GM19324 (cell line): ENCODE measurements around the gene TFAP2A.
A peak's percentile ranks its signal among the peaks of the same experiment; 100 is the strongest.

ENCODE experiments used
- ATAC-seq: cut with Tn5 transposase; IDR thresholded peaks from one replicate; pipeline ENCODE4 v1.9.1; 2021; ENCODE audit warnings: mild to moderate bottlenecking, moderate library complexity; ENCODE audit not compliant: unreplicated experiment, low FRiP score

Gene TFAP2A

DNA sequence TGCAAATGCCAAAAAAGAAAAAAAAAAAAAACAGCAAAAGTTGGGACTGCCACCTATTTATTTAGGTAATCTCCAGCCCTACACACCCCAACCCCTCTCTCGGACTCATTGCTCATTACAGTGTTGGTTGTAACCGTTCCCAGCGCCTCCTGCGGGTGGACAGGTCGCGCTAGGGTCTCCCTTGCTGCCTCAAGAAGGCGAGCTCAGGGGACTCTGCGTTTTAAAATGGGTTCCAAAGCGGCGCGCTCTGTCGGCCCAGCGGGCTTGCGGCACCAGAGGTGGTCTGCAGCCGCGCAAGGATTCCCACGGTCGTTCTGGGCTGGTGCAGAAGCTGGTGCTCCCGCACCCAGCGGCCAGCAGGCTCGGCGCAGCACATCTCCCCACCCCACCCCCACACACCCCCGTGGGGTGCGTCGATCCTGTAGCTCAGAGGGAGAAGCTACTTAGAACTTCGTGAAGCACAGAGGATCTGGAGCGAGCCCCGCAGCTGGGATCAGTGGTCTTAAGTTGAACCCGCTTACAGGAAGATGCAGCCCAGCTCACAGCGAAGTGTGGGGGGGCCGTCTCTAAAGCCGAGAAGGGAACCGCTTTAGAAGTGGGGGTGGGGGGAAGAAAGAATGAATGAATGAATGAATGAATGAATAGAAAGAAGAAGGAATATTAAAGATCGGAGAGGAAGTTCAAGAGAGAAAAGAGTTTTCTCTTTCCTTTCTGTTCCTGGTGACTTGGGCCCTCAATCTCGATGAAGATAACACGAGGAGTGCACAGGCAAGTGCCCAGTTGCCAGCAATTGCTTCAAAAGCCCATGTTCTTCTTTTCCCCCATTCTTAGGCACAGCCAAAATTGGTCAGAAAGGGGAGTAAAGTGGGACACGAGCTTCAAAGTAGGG lies 780 bp downstream of the TFAP2A start:
- ATAC-seq = no peak

GRCh38 chr6:10413262-10413849 lies 1.5 kb downstream of the TFAP2A start:
- ATAC-seq = peak; percentile 64

DNA sequence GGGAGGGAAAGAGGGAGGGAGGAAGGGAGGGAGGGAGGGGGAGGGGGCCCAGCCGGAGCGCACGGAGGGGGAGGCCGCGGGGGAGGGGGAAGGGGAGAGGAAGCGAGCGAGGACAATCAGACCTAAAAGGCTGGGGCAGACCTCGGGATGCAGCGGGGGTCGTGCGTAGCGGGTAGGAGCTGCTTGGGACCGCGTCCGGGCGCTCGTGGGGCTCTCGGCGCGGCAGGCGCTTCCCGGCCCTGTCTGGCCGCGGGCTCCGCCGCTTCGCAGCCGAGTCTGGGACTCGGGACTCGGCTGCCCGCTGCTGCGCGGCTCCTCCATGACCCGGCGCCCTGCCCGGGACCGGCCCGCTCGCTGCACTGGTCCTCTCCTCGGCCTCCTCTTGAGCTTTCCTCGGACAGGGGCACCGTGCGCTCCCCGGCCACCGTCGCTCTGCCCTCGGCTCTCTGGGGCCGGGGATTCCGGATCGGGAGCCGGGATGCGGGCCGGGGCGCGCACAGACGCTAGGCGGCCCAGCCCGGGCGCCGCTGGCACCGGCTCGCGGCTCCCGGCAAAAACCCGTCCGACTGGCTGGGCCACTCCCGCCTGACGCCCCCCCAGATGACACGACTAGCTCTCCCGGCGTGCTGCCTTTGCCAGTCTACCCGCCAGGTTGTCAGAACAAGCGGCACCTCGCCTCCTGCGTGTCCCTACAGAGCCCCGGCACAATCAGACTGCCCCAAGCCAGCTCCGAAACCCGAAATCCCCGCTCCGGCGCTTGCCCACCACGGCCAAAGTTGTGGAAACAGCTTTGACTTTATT lies 2.2 kb downstream of the TFAP2A start:
- ATAC-seq = peak; percentile 38

GRCh38 chr6:10411971-10412460 lies 2.9 kb downstream of the TFAP2A start:
- peak; percentile 52 for ATAC-seq

DNA sequence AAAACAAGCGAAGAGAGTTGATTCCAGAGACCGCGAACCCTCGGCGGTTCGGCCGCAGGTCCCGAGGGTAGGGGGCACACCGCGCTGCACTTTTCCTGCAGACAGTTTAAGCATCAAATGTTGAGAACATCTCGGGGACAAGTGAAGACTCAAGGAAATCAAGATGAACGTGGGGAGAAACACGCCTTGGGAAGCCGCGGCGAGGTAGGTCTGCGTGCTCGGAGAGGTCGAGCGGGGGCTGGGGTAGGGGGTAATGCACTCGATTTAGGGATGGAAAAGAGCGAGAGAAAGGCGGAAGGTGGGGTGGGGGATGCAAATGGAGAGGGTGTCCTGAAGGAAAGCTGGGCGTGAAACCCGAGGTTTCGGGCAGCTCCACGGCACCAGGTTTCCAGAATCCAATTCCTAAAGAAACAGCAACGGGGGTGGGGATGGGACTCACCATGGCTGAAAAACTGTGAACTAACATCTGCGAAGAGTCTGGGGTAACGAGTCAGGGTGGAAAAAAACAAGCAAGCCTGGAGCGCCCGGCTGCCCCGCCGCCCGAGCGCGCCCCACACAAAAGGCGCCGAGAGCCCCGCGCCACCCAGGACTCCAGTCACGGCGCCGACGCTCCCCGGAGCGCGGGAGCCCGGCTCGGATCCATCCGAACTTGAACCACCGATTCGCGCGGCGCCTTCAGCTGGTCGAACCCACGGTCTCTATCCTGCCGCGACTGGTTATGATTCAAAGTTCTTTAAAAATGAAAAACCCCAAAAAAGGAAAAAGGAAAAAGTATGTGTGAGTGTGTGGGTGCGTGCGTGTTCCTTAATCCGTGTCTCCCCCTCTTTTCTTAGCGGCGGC lies 3.5 kb downstream of the TFAP2A start:
- no peak for ATAC-seq

GRCh38 chr6:10410207-10411050 lies 4.4 kb downstream of the TFAP2A start:
- ATAC-seq = no peak

GRCh38 chr6:10409731-10410206 lies 5.1 kb downstream of the TFAP2A start:
- ATAC-seq = no peak

GRCh38 chr6:10409233-10409721 lies 5.6 kb downstream of the TFAP2A start:
- ATAC-seq = no peak

GRCh38 chr6:10408457-10408856 lies 6.4 kb downstream of the TFAP2A start:
- ATAC-seq = no peak

GRCh38 chr6:10407674-10408054 lies 7.2 kb downstream of the TFAP2A start:
- no peak for ATAC-seq

GRCh38 chr6:10407018-10407673 lies 7.7 kb downstream of the TFAP2A start:
- ATAC-seq = no peak

DNA sequence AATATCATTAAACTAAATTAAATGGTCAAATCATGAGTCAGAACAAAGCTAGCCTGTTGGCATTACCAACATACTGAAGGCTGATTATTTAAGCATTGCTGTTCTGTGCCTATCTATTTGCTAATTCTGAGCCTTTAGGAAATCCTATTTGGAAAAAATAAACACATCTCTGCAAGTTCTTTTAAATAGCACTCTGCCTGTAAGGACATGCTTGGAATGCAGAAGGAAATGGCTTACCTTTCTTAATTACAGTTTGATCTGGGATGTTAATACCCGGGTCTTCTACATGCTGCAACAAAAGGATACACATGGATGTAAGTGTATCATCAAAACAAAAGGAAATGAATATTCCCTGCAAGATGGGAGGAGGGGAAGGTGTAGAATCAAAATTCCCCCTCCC lies 8.3 kb downstream of the TFAP2A start:
- ATAC-seq = no peak

DNA sequence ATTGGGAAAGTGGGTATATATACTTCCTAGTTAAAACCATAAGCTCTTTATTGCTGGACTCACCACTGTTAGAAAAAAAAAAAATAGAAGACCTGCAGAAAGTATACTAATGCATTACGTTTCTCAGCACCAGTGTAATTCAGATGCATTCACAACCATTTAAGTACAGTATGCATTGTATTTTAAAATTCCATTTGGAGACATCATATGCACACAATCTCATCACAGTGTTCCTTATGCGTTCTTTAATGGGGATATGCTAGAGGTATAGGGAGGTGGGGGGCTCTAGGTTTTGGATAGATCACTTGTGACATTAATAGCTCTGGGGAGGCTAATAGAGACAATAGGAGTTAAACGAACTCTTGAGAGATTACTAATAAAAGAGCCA lies 9.4 kb downstream of the TFAP2A start:
- ATAC-seq = no peak

DNA sequence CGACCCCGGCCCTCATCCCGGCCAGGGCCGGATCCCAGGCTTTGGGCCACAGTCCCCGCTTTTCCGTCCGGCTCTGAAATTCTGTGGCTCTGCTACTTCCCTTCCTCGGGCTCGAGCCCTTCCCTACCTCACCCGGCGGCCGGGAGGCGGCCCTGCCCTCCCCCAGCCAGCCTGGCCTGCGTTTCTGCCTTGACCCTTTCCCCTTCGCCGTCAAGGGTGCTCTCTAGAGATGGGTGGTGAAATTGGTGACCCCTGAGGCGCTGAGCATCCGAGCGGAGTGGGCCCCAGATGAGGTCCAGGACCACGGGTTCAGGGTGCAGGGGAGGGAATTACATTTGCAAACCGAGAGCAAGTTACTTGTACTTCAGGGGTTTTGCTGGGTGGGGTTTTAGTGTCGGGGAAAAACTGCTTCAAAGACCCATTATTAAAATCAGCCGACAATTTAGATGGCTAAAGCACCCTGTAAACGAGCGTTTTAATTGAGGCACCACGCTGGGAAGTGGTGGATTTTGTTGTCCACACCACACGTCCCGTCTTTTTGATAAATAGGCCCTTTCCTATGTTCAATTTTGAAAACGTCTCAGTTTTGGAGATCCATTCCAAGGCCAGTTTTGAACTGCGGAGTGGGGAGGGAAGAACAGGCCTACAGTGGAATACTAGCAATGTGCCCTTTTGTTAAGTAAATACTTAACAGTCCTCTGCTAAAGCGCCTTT lies 9.9 kb downstream of the TFAP2A start:
- no peak for ATAC-seq

DNA sequence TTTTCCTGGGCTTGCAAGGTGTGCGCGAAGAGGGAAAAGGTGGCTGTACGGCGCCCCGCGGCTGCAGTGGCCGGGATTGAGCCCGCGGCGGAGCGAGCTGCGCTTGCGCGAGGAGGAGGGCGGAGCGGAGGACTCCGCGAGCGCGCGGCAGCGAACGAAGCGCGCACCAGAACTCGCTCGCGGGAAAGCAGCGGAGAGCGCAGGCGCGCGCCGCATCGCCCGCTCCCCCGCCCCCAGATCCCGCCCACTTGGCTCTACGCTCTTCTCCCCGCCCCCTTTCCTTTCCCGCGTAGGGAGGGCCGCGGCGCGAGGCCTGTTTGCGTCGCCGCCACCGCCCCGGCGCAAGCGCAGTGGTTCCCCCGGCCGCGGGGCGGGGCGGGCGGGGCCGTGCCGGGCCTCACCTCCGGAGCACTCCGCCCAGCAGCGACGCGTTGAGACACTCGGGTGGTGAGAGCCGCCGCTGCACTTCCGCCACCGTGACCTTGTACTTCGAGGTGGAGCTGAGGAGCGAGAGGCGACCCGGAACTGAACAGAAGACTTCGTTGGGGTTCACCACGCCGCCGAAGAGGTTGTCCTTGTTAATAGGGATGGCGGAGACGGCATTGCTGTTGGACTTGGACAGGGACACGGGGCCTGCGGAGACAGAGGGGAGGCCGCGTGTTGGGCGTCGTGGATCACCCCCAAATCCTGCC lies 10.6 kb downstream of the TFAP2A start:
- peak; percentile 97 for ATAC-seq

- ATAC-seq = peak; percentile 21
Observed at GRCh38 chr6:10403385-10404106, 11.3 kb downstream of the TFAP2A start.
